HepG2 (cell line): ENCODE results near the gene TACC2. TPM values are rescaled to one million over a fixed set of nuclear protein-coding genes. Genes with fewer than 3 reads are reported as not detected.

Source experiments
- ATAC-seq: fragments of 200-7000 bp; cut with Tn5 transposase; 3 replicates; pipeline ENCODE4 v1.9.1; 2020; ENCODE audit warnings: mild to moderate bottlenecking, moderate library complexity
- BruUV-seq: library from RNA; stranded (reverse); fragments of 400-500 nt; replicated peaks from 2 replicates; lab custom pipeline; 2021; lab: Mats Ljungman, UMichigan
- CTCF ChIA-PET: fragments of 300-600 bp; formaldehyde crosslinking; extraction: SDS; loops from one replicate; lab custom pipeline; 2021; ENCODE audit warnings: low total read pairs, inconsistent platforms, low intra/inter-chr PET ratio; lab: Yijun Ruan, JAX
- POLR2A ChIA-PET: fragments of 350-600 bp; sonication (Branson Sonifier 250); formaldehyde crosslinking; loops from one replicate; lab custom pipeline; 2020; ENCODE audit warnings: antibody characterized with exemption, inconsistent platforms; lab: Yijun Ruan, JAX
- DNase-seq: peaks from one replicate; pipeline ENCODE4 v3.0.0-alpha.2; 2015; ENCODE audit warnings: low spot score
- FAIRE-seq: peaks from 3 replicates; lab custom pipeline; 2011; peaks lifted over from hg19 to GRCh38; lab: Jason Lieb, UNC
- H2AFZ ChIP-seq: one replicate; pipeline ENCODE4 v1.6.1; 2011; ENCODE audit warnings: low read length, inconsistent platforms
- H3K27ac ChIP-seq: fragments of 300-600 bp; 3 replicates; pipeline ENCODE4 v1.8.0; 2011; ENCODE audit warnings: mixed run types, mild to moderate bottlenecking, mixed read lengths, low read length, inconsistent platforms; ENCODE audit not compliant: insufficient read depth; ENCODE audit errors: extremely low read length
- H3K27me3 ChIP-seq, 2 experiments: fragments of 200-600 bp in 1 of 2; 2 replicates in 1 of 2; 3 replicates in 1 of 2; pipeline versions ENCODE4 v1.6.0 to v1.8.0; 2011; ENCODE audit warnings: low read length in 2 of 2, mild to moderate bottlenecking in 2 of 2, moderate library complexity in 2 of 2, inconsistent platforms in 1 of 2; ENCODE audit not compliant: insufficient read depth in 2 of 2, control insufficient read depth in 1 of 2
- H3K36me3 ChIP-seq, 2 experiments: fragments of 200-600 bp in 1 of 2; replicated peaks in 1 of 2; 2 replicates in 1 of 2; 3 replicates in 1 of 2; pipeline versions ENCODE4 v1.5.1 to v1.8.0; 2011; ENCODE audit warnings: low read length in 2 of 2, inconsistent platforms in 1 of 2; ENCODE audit not compliant: insufficient read depth in 2 of 2, control insufficient read depth in 1 of 2
- H3K4me1 ChIP-seq: 2 replicates; pipeline ENCODE4 v1.5.1; 2012; ENCODE audit warnings: low read length, inconsistent platforms; ENCODE audit not compliant: insufficient read depth
- H3K4me2 ChIP-seq: 2 replicates; pipeline ENCODE4 v1.6.0; 2011; ENCODE audit warnings: low read depth, low read length, inconsistent platforms
- H3K4me3 ChIP-seq, 3 experiments: fragments of 200-600 bp in 1 of 3; sonication (generic), shearing (Covaris generic) in 1 of 3; replicated peaks in 1 of 3; 2 replicates each; pipeline ENCODE4 v1.5.1; 2011 to 2016; ENCODE audit warnings: low read length in 3 of 3, inconsistent platforms in 2 of 3, low read depth in 2 of 3, mild to moderate bottlenecking in 2 of 3, control low read depth in 1 of 3, mixed read lengths in 1 of 3; ENCODE audit not compliant: insufficient read depth in 1 of 3
- H3K79me2 ChIP-seq: one replicate; pipeline ENCODE4 v1.6.1; 2011; ENCODE audit warnings: low read length, inconsistent platforms; ENCODE audit not compliant: insufficient read depth
- H3K9ac ChIP-seq: 2 replicates; pipeline ENCODE4 v1.6.0; 2011; ENCODE audit warnings: mild to moderate bottlenecking, low read depth, low read length, inconsistent platforms; ENCODE audit not compliant: insufficient read depth
- H3K9me3 ChIP-seq: 2 replicates; pipeline ENCODE4 v1.5.1; 2012; ENCODE audit warnings: mild to moderate bottlenecking, low read length
- H4K20me1 ChIP-seq: 2 replicates; pipeline ENCODE4 v1.6.0; 2011; ENCODE audit warnings: inconsistent platforms, mild to moderate bottlenecking, low read length, moderate library complexity; ENCODE audit not compliant: insufficient read depth
- AHDC1 ChIP-seq: sonication (generic); formaldehyde crosslinking; IDR thresholded peaks from 2 replicates; pipeline ENCODE4 v1.5.1; 2020; ENCODE audit warnings: mild to moderate bottlenecking, missing genetic modification reagents, borderline replicate concordance
- ATF7 ChIP-seq, 2 experiments: fragments of 450-650 bp in 1 of 2; sonication (generic) in 1 of 2; formaldehyde crosslinking in 1 of 2; IDR thresholded peaks; 2 replicates each; pipeline versions ENCODE4 v1.4.0 to v1.6.1; 2016 to 2020; ENCODE audit warnings: antibody characterized with exemption in 1 of 2, mild to moderate bottlenecking in 1 of 2, missing genetic modification reagents in 1 of 2
- CREB1 ChIP-seq, 2 experiments: fragments of 450-650 bp in 1 of 2; IDR thresholded peaks; 2 replicates each; pipeline ENCODE4 v1.6.1; 2016 to 2017; ENCODE audit warnings: control low read depth in 1 of 2, mild to moderate bottlenecking in 1 of 2, missing compliant biosample characterization in 1 of 2, missing genetic modification characterization in 1 of 2
- ELK4 ChIP-seq: sonication (generic); formaldehyde crosslinking; IDR thresholded peaks from 2 replicates; pipeline ENCODE4 v1.9.0; 2021; ENCODE audit warnings: missing genetic modification reagents, borderline replicate concordance
- GABPA ChIP-seq, 2 experiments: IDR thresholded peaks; 2 replicates each; pipeline ENCODE4 v1.6.1; 2011 to 2016; ENCODE audit warnings: low read depth in 2 of 2, low read length in 1 of 2, missing biosample characterization in 1 of 2, missing genetic modification characterization in 1 of 2
- HMG20B ChIP-seq: conservative IDR thresholded peaks from 2 replicates; pipeline ENCODE4 v1.6.1; 2016; ENCODE audit warnings: missing genetic modification reagents, missing compliant biosample characterization
- IRF1 ChIP-seq: sonication (generic); formaldehyde crosslinking; IDR thresholded peaks from 2 replicates; pipeline ENCODE4 v1.4.0; 2020; ENCODE audit warnings: low read depth, mild to moderate bottlenecking, missing genetic modification reagents
- SNRNP70 ChIP-seq: fragments of 200-400 bp; formaldehyde crosslinking; IDR thresholded peaks from 2 replicates; pipeline ENCODE4 v1.6.1; 2017; ENCODE audit warnings: mild to moderate bottlenecking, low read depth, low read length, moderate library complexity
- ZBTB21 ChIP-seq: sonication (generic); formaldehyde crosslinking; IDR thresholded peaks from 2 replicates; pipeline ENCODE4 v1.4.0; 2020; ENCODE audit warnings: missing genetic modification reagents
- ZFP36 ChIP-seq: fragments of 150-350 bp; IDR thresholded peaks from 2 replicates; pipeline ENCODE4 v1.6.1; 2018; ENCODE audit warnings: borderline replicate concordance, low read length, low read depth; ENCODE audit not compliant: partially characterized antibody
- ZNF296 ChIP-seq: sonication (generic); formaldehyde crosslinking; conservative IDR thresholded peaks from 2 replicates; pipeline ENCODE4 v1.5.0; 2020; ENCODE audit warnings: mild to moderate bottlenecking, missing genetic modification reagents
- ZNF414 ChIP-seq: sonication (generic); formaldehyde crosslinking; IDR thresholded peaks from 2 replicates; pipeline ENCODE4 v1.5.0; 2020; ENCODE audit warnings: missing genetic modification reagents
- WGBS: methylation state at CpG from one replicate; pipeline ENCODE4 v1.1.6; 2017; ENCODE audit warnings: low lambda C conversion rate; 5-methylcytosine and 5-hydroxymethylcytosine counted together
- in situ Hi-C: cut with HindIII; loops from 2 replicates; pipeline ENCODE4 v1.10.0; 2017; ENCODE audit warnings: low pct_unique_long_range_greater_than_20kb; ENCODE audit not compliant: extremely low pct_ligation_motif_present
- intact Hi-C: fragments of 100-400 bp; cut with micrococcal nuclease; formaldehyde crosslinking; loops from one replicate; pipeline ENCODE4 v1.10.0; 2022; ENCODE audit not compliant: unreplicated experiment
- polyA plus RNA-seq, 8 experiments: library from polyadenylated mRNA; depleted of rRNA in 3 of 8; stranded (reverse) in 7 of 8; unstranded in 1 of 8; fragments of >200 nt; fragmentation: Illumina TruSeq in 4 of 8; extraction: Trizol in 4 of 8; gene quantifications; 2 replicates each; pipeline versions ENCODE4 v1.2.1 to v1.2.3, GENCODE V29; 2011 to 2016; ENCODE audit warnings: low read depth in 4 of 8, missing spikeins in 1 of 8, mixed read lengths in 1 of 8; ENCODE audit not compliant: insufficient read depth in 1 of 8
- total RNA-seq, 5 experiments: library from RNA; depleted of rRNA; stranded (reverse); fragments of >200 nt; fragmentation: Illumina TruSeq; extraction: Trizol; gene quantifications; 2 replicates each; pipeline ENCODE4 v1.2.3, GENCODE V29; 2016; ENCODE audit warnings: low read depth in 1 of 5
- TF ChIP-seq, protein P1 (sequence below): sonication (generic); formaldehyde crosslinking; IDR thresholded peaks from 2 replicates; pipeline ENCODE4 v1.5.0; 2020; ENCODE audit warnings: missing genetic modification reagents

The TACC2 gene
- total and polyA plus RNA-seq, 2 of the 13 experiments (the other 11 are each of a cell fraction or from before 2014, with no cell fraction given): 11.8 to 16.0 TPM

- no peak for TF ChIP-seq ELK4 (CRISPR knock-in tag)
- no peak for TF ChIP-seq ZNF414 (CRISPR knock-in tag)
- TF ChIP-seq SNRNP70: no peak
- TF ChIP-seq ZNF296: no peak
- no peak for TF ChIP-seq ZBTB21 (CRISPR knock-in tag)
- no peak for TF ChIP-seq IRF1
These were observed 10.5 kb upstream of the TACC2 start (continued) for GRCh38 chr10:121978511-121978910.

GRCh38 chr10:121981346-121981745 is 7.6 kb upstream of the TACC2 start:
- Histone ChIP-seq H3K79me2 (no peaks in the 10 kb centered on the region), H4K20me1 (no peaks in the 10 kb centered on the region), H3K4me2 (no peak overlapping the region), H3K9me3 (peaks cover 10% of the 10 kb centered on the region), H3K36me3 (no peaks in the 10 kb centered on the region), H3K9ac (no peak overlapping the region), H2AFZ (no peak overlapping the region), H3K4me3 (no peak overlapping the region), H3K27me3 (no peaks in the 10 kb centered on the region), H3K4me1 (peaks cover 17% of the 10 kb centered on the region), H3K27ac (no peak overlapping the region)
- no TSS peak for BruUV-seq
- DNase-seq (no peak), ATAC-seq (no peak), FAIRE-seq (no peak)
- WGBS: 46% methylated on average over 2 of the region's 2 CpGs
- CTCF ChIA-PET: no interaction called here
- intact Hi-C loops: no loop called here
- POLR2A ChIA-PET: no interaction called here
- in situ Hi-C loops: no loop called here
- TF ChIP-seq GABPA (IDR thresholded peaks at IDR 0.05; ENCODE audit: low read depth, low read length) (no peak), GABPA (CRISPR knock-in tag; IDR thresholded peaks at IDR 0.05; ENCODE audit: low read depth) (no peak), ATF7 (IDR thresholded peaks at IDR 0.05) (0 out of 2 replicates have a peak, but pooled peaks have one; percentile 2), ATF7 (CRISPR knock-in tag; IDR thresholded peaks at IDR 0.05) (no peak), ZFP36 (no peak), AHDC1 (CRISPR knock-in tag) (no peak), CREB1 (IDR thresholded peaks at IDR 0.05) (0 out of 2 replicates have a peak, but pooled peaks have one; percentile 27), CREB1 (CRISPR knock-in tag; IDR thresholded peaks at IDR 0.05) (no peak), HMG20B (no peak)
- TF ChIP-seq, protein P1, sequence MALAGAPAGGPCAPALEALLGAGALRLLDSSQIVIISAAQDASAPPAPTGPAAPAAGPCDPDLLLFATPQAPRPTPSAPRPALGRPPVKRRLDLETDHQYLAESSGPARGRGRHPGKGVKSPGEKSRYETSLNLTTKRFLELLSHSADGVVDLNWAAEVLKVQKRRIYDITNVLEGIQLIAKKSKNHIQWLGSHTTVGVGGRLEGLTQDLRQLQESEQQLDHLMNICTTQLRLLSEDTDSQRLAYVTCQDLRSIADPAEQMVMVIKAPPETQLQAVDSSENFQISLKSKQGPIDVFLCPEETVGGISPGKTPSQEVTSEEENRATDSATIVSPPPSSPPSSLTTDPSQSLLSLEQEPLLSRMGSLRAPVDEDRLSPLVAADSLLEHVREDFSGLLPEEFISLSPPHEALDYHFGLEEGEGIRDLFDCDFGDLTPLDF (CRISPR knock-in tag): no peak
